ENCODE results near the gene FGF22.
A peak's percentile ranks its signal among the peaks of the same experiment; 100 is the strongest.

The FGF22 gene

GRCh38 chr19:657611-658010 lies 17.9 kb downstream of the FGF22 start:
- no peak for TF ChIP-seq CTCF (IDR thresholded peaks at IDR 0.05; ENCODE audit: insufficient read depth, low read length, poor library complexity, severe bottlenecking)
- no peak for DNase-seq (ENCODE audit: extremely low read depth, insufficient read length)
- Histone ChIP-seq H3K27me3 (replicated peaks; ENCODE audit: control insufficient read depth, insufficient read depth, low read length) (no peaks in the 10 kb centered on the region), H3K36me3 (ENCODE audit: control insufficient read depth, insufficient read depth, low read length) (peaks cover 27% of the 10 kb centered on the region), H3K4me3 (replicated peaks; ENCODE audit: low read depth, low read length) (no peak overlapping the region)

GRCh38 chr19:658059-658839 lies 18.6 kb downstream of the FGF22 start:
- Histone ChIP-seq H3K4me3 (replicated peaks; ENCODE audit: low read depth, low read length) (no peak overlapping the region), H3K36me3 (ENCODE audit: control insufficient read depth, insufficient read depth, low read length) (peaks cover 25% of the 10 kb centered on the region), H3K27me3 (replicated peaks; ENCODE audit: control insufficient read depth, insufficient read depth, low read length) (no peaks in the 10 kb centered on the region)
- TF ChIP-seq CTCF (IDR thresholded peaks at IDR 0.05; ENCODE audit: insufficient read depth, low read length, poor library complexity, severe bottlenecking): no peak
- DNase-seq (ENCODE audit: extremely low read depth, insufficient read length): no peak

- 0 out of 2 replicates have a peak overlapping the region, but pooled peaks have one; percentile 17 for H3K4me3 ChIP-seq (replicated peaks; ENCODE audit: low read depth, low read length)
- TF ChIP-seq CTCF (IDR thresholded peaks at IDR 0.05; ENCODE audit: insufficient read depth, low read length, poor library complexity, severe bottlenecking): no peak
- H3K27me3 ChIP-seq (replicated peaks; ENCODE audit: control insufficient read depth, insufficient read depth, low read length): no peaks in the 10 kb centered on the region
- peaks cover 21% of the 10 kb centered on the region for H3K36me3 ChIP-seq (ENCODE audit: control insufficient read depth, insufficient read depth, low read length)
- no peak for DNase-seq (ENCODE audit: extremely low read depth, insufficient read length)
Observed at GRCh38 chr19:658916-659839, 19.5 kb downstream of the FGF22 start.

DNA sequence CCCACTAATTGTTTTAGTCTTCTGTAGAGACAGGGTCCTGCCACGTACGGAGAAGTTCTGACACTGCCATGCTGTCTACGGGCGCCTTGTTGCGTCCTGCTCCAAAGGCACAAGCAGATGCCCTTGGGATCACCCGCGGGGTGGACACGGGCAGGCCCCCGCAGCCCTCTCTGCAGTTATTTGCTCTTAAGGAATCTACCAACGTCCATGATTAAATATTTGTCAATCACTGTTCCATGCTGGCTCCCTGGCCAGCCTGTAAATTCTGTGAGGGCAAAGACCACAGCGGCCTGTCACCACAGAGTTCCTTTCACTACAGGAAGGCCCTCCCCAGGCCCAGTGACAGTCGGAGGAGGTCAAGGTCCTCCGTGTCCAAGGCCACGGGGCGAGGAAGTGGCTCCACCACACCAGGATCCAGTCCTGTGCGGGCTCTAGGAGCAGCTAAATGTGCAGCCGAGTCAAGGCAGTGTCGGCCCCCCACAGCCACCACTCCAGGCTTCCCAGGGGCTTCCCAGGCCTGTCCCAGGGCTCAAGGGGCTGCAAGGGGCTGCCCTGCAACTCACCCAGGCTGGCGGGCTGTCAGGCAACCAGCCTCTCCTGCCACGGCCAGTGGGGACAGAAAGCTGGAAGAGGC lies 21.2 kb downstream of the FGF22 start:
- Histone ChIP-seq H3K4me3 (replicated peaks; ENCODE audit: low read depth, low read length) (peak overlapping the region; percentile 97), H3K27me3 (replicated peaks; ENCODE audit: control insufficient read depth, insufficient read depth, low read length) (no peaks in the 10 kb centered on the region), H3K36me3 (ENCODE audit: control insufficient read depth, insufficient read depth, low read length) (peaks cover 17% of the 10 kb centered on the region)
- no peak for DNase-seq (ENCODE audit: extremely low read depth, insufficient read length)
- no peak for TF ChIP-seq CTCF (IDR thresholded peaks at IDR 0.05; ENCODE audit: insufficient read depth, low read length, poor library complexity, severe bottlenecking)

- H3K27me3 ChIP-seq (replicated peaks; ENCODE audit: control insufficient read depth, insufficient read depth, low read length): no peaks in the 10 kb centered on the region
- peak overlapping the region; percentile 97 for H3K4me3 ChIP-seq (replicated peaks; ENCODE audit: low read depth, low read length)
- DNase-seq (ENCODE audit: extremely low read depth, insufficient read length): no peak
- peaks cover 15% of the 10 kb centered on the region for H3K36me3 ChIP-seq (ENCODE audit: control insufficient read depth, insufficient read depth, low read length)
- no peak for TF ChIP-seq CTCF (IDR thresholded peaks at IDR 0.05; ENCODE audit: insufficient read depth, low read length, poor library complexity, severe bottlenecking)
Observed at GRCh38 chr19:661427-662196, 21.9 kb downstream of the FGF22 start.

Data from GM06990 (cell line).